Gastroesophageal sphincter (tissue), 4 donors: ENCODE data around the gene WDR27. TPM values are rescaled to one million over a fixed set of nuclear protein-coding genes. Genes with fewer than 3 reads are reported as not detected.

Experiments used
- ATAC-seq: fragments of 150-250 bp; one replicate; pipeline ENCODE4 v1.9.1; 2016; ENCODE audit warnings: mild to moderate bottlenecking, moderate library complexity
- H3K27ac ChIP-seq, 4 donors: fragments of 200-600 bp; sonication (generic) in 3 of 4; 1 replicate in 3 of 4; 2 replicates in 1 of 4; pipeline ENCODE4 v1.5.1; 2016 to 2019
- H3K27me3 ChIP-seq: fragments of 200-600 bp; sonication (generic); one replicate; pipeline ENCODE4 v1.5.1; 2019
- H3K36me3 ChIP-seq, 2 donors: fragments of 200-600 bp; sonication (generic); one replicate each; pipeline ENCODE4 v1.5.1; 2019; ENCODE audit warnings: control low read depth in 1 of 2
- H3K4me1 ChIP-seq, 3 donors: fragments of 200-600 bp; sonication (generic); 1 replicate in 2 of 3; 2 replicates in 1 of 3; pipeline ENCODE4 v1.5.1; 2016 to 2019; ENCODE audit warnings: control low read depth in 2 of 3
- H3K4me3 ChIP-seq, 2 donors: fragments of 200-600 bp; sonication (generic); one replicate each; pipeline ENCODE4 v1.5.1; 2019; ENCODE audit warnings: mild to moderate bottlenecking in 1 of 2, moderate library complexity in 1 of 2
- H3K9me3 ChIP-seq, 3 donors: fragments of 200-600 bp; sonication (generic); one replicate each; pipeline ENCODE4 v1.5.1; 2017 to 2019; ENCODE audit warnings: control low read depth in 2 of 3
- CTCF ChIP-seq, 4 experiments: fragments of 200-600 bp in 2 of 4; fragments of 450-650 bp in 2 of 4; sonication (generic) in 1 of 4; IDR thresholded peaks; one replicate each; pipeline ENCODE4 v1.5.1; 2017 to 2019; ENCODE audit warnings: antibody characterized with exemption in 4 of 4, mild to moderate bottlenecking in 2 of 4, moderate library complexity in 2 of 4
- EP300 ChIP-seq: sonication (generic); formaldehyde crosslinking; IDR thresholded peaks from one replicate; pipeline ENCODE4 v1.6.1; 2017; ENCODE audit warnings: antibody characterized with exemption, mild to moderate bottlenecking
- POLR2A ChIP-seq, 2 donors: fragments of 450-650 bp; IDR thresholded peaks; one replicate each; pipeline ENCODE4 v1.6.1; 2017; ENCODE audit warnings: antibody characterized with exemption in 2 of 2, mild to moderate bottlenecking in 2 of 2, moderate library complexity in 1 of 2
- POLR2AphosphoS5 ChIP-seq: sonication (generic); formaldehyde crosslinking; IDR thresholded peaks from one replicate; pipeline ENCODE4 v1.6.1; 2017; ENCODE audit warnings: antibody characterized with exemption
- WGBS, 2 donors: methylation state at CpG; one replicate each; pipeline ENCODE4 v1.1.5; 2018; ENCODE audit warnings: low coverage in 1 of 2; 5-methylcytosine and 5-hydroxymethylcytosine counted together
- total RNA-seq, 4 donors: library from RNA; depleted of rRNA; stranded (reverse); fragments of >200 nt; gene quantifications; one replicate each; pipeline ENCODE4 v1.1.0, GENCODE V29; 2016

WDR27 gene
- total RNA-seq, 4 donors from 2014 or later, result 10.0 to 35.0 (median 20.7) TPM

GRCh38 chr6:169575365-169575764 is 126.5 kb downstream of the WDR27 start:
- Histone ChIP-seq H3K9me3 (no peaks in the 10 kb centered on the region), H3K27ac (no peak overlapping the region), H3K4me3 (no peak overlapping the region), H3K36me3 (peaks cover 0 to 18% of the 10 kb centered on the region in 2 donors), H3K27me3 (no peaks in the 10 kb centered on the region), H3K4me1 (no peaks in the 10 kb centered on the region)
- WGBS, 2 donors, result 72 to 97% methylated on average over 4 of the region's 5 CpGs
- ATAC-seq, result no peak
- TF ChIP-seq CTCF (IDR thresholded peaks at IDR 0.05) (no peak), EP300 (no peak), POLR2AphosphoS5 (no peak), POLR2A (IDR thresholded peaks at IDR 0.05) (no peak)

GRCh38 chr6:169574420-169574819 is 127.4 kb downstream of the WDR27 start:
- no peaks in the 10 kb centered on the region for H3K4me1 ChIP-seq
- WGBS, 2 donors, result 88% methylated on average over 5 of the region's 13 CpGs; no CpG with 5 or more reads in 1 of the 2 donors
- no peaks in the 10 kb centered on the region for H3K9me3 ChIP-seq
- no peak overlapping the region for H3K27ac ChIP-seq
- peaks cover 0 to 17% of the 10 kb centered on the region in 2 donors for H3K36me3 ChIP-seq
- no peak for ATAC-seq
- no peaks in the 10 kb centered on the region for H3K27me3 ChIP-seq
- TF ChIP-seq EP300 (no peak), CTCF (IDR thresholded peaks at IDR 0.05) (no peak), POLR2AphosphoS5 (no peak), POLR2A (IDR thresholded peaks at IDR 0.05) (no peak)
- H3K4me3 ChIP-seq, result no peak overlapping the region

GRCh38 chr6:169573883-169574282 is 127.9 kb downstream of the WDR27 start:
- H3K27me3 ChIP-seq, result no peaks in the 10 kb centered on the region
- peaks cover 0 to 12% of the 10 kb centered on the region in 2 donors for H3K36me3 ChIP-seq
- no peak overlapping the region for H3K27ac ChIP-seq
- no peak overlapping the region for H3K4me3 ChIP-seq
- 71 to 100% methylated on average over 1 to 5 of the region's 5 CpGs for WGBS, 2 donors
- no peaks in the 10 kb centered on the region for H3K4me1 ChIP-seq
- TF ChIP-seq POLR2AphosphoS5, result no peak
- no peak for TF ChIP-seq EP300
- TF ChIP-seq CTCF (IDR thresholded peaks at IDR 0.05), result no peak
- no peak for TF ChIP-seq POLR2A (IDR thresholded peaks at IDR 0.05)
- no peaks in the 10 kb centered on the region for H3K9me3 ChIP-seq
- ATAC-seq, result no peak

- no peaks in the 10 kb centered on the region for H3K9me3 ChIP-seq
- H3K36me3 ChIP-seq, result peaks cover 0 to 22% of the 10 kb centered on the region in 2 donors
- no peak overlapping the region for H3K4me3 ChIP-seq
- WGBS, 2 donors, result 85 to 96% methylated on average over 6 to 11 of the region's 12 CpGs
- no peak overlapping the region for H3K27ac ChIP-seq
- H3K4me1 ChIP-seq, result no peaks in the 10 kb centered on the region
- no peaks in the 10 kb centered on the region for H3K27me3 ChIP-seq
- no peak for ATAC-seq
- TF ChIP-seq EP300, result no peak
- TF ChIP-seq POLR2AphosphoS5, result no peak
- no peak for TF ChIP-seq CTCF (IDR thresholded peaks at IDR 0.05)
- no peak for TF ChIP-seq POLR2A (IDR thresholded peaks at IDR 0.05)
Measured at GRCh38 chr6:169571123-169571962, 130.5 kb downstream of the WDR27 start.
